IMR-90 (cell line): ENCODE data around the gene POLR1C. TPM values are rescaled to one million over a fixed set of nuclear protein-coding genes. Genes with fewer than 3 reads are reported as not detected.

Source experiments
- ATAC-seq: fragments of 200-7000 bp; cut with Tn5 transposase; 2 replicates; pipeline ENCODE4 v1.9.1; 2020; ENCODE audit warnings: low read depth, mild to moderate bottlenecking, moderate library complexity
- BruUV-seq: library from RNA; stranded (reverse); fragments of 400-500 nt; replicated peaks from 2 replicates; lab custom pipeline; 2021; lab: Mats Ljungman, UMichigan
- CTCF ChIA-PET: fragments of 300-600 bp; formaldehyde crosslinking; extraction: SDS; loops from one replicate; lab custom pipeline; 2021; ENCODE audit warnings: antibody characterized with exemption; lab: Yijun Ruan, JAX
- POLR2A ChIA-PET: fragments of 300-600 bp; sonication (Branson Sonifier 250); formaldehyde crosslinking; loops from one replicate; lab custom pipeline; 2022; ENCODE audit warnings: antibody characterized with exemption; ENCODE audit not compliant: unreplicated experiment; lab: Charles Lee
- DNase-seq: peaks from one replicate; pipeline ENCODE4 v3.0.0; 2013
- H2AFZ ChIP-seq: replicated peaks from 2 replicates; pipeline ENCODE3; 2013; ENCODE audit warnings: low read length, mild to moderate bottlenecking; ENCODE audit not compliant: poor library complexity
- H2AK5ac ChIP-seq: 2 replicates; pipeline ENCODE4 v1.6.1; 2013; ENCODE audit warnings: low read depth, low read length, inconsistent platforms
- H2AK9ac ChIP-seq: replicated peaks from 2 replicates; pipeline ENCODE3; 2013; ENCODE audit warnings: mild to moderate bottlenecking, low read depth, low read length, moderate library complexity; ENCODE audit not compliant: poor library complexity
- H2BK120ac ChIP-seq: 2 replicates; pipeline ENCODE4 v1.6.1; 2013; ENCODE audit warnings: low read depth, low read length, inconsistent platforms
- H2BK15ac ChIP-seq: 3 replicates; pipeline ENCODE4 v1.6.1; 2013; ENCODE audit warnings: low read depth, low read length, inconsistent platforms
- H2BK20ac ChIP-seq: 2 replicates; pipeline ENCODE4 v1.6.1; 2013; ENCODE audit warnings: low read depth, mild to moderate bottlenecking, inconsistent platforms, low read length, moderate library complexity
- H2BK5ac ChIP-seq: 2 replicates; pipeline ENCODE4 v1.6.1; 2013; ENCODE audit warnings: mild to moderate bottlenecking, low read depth, low read length, inconsistent platforms; ENCODE audit not compliant: poor library complexity, severe bottlenecking
- H3K14ac ChIP-seq: replicated peaks from 2 replicates; pipeline ENCODE4 v1.6.1; 2013; ENCODE audit warnings: low read depth, low read length, inconsistent platforms
- H3K18ac ChIP-seq: 2 replicates; pipeline ENCODE4 v1.6.1; 2013; ENCODE audit warnings: low read depth, low read length, control low read depth
- H3K23ac ChIP-seq: 2 replicates; pipeline ENCODE4 v1.6.1; 2013; ENCODE audit warnings: low read depth, low read length, inconsistent platforms
- H3K27ac ChIP-seq: 2 replicates; pipeline ENCODE4 v1.5.1; 2013; ENCODE audit warnings: mild to moderate bottlenecking, control low read depth, low read length; ENCODE audit not compliant: insufficient read depth
- H3K27me3 ChIP-seq: 2 replicates; pipeline ENCODE4 v1.6.1; 2013; ENCODE audit warnings: low read length; ENCODE audit not compliant: control insufficient read depth, insufficient read depth
- H3K36me3 ChIP-seq: 2 replicates; pipeline ENCODE4 v1.6.1; 2013; ENCODE audit warnings: low read length, mixed read lengths; ENCODE audit not compliant: control insufficient read depth, insufficient read depth
- H3K4ac ChIP-seq: 2 replicates; pipeline ENCODE4 v1.6.1; 2013; ENCODE audit warnings: low read depth, low read length, inconsistent platforms
- H3K4me1 ChIP-seq: 2 replicates; pipeline ENCODE4 v1.6.1; 2013; ENCODE audit warnings: low read length, mixed read lengths; ENCODE audit not compliant: control insufficient read depth, insufficient read depth
- H3K4me2 ChIP-seq: 2 replicates; pipeline ENCODE4 v1.6.1; 2013; ENCODE audit warnings: low read depth, mild to moderate bottlenecking, control low read depth, low read length, moderate library complexity
- H3K4me3 ChIP-seq: 2 replicates; pipeline ENCODE4 v1.5.1; 2013; ENCODE audit warnings: low read depth, mild to moderate bottlenecking, control low read depth, low read length, moderate library complexity; ENCODE audit not compliant: insufficient read depth
- H3K56ac ChIP-seq: 2 replicates; pipeline ENCODE4 v1.6.1; 2013; ENCODE audit warnings: low read length, inconsistent platforms; ENCODE audit not compliant: insufficient read depth; ENCODE audit errors: extremely low read depth
- H3K79me1 ChIP-seq, 2 experiments: 2 replicates each; pipeline ENCODE4 v1.6.1; 2013; ENCODE audit warnings: low read length in 2 of 2, inconsistent platforms in 1 of 2, low read depth in 1 of 2
- H3K9ac ChIP-seq: 2 replicates; pipeline ENCODE4 v1.6.1; 2013; ENCODE audit warnings: low read depth, low read length, control low read depth
- H3K9me1 ChIP-seq: 2 replicates; pipeline ENCODE4 v1.6.1; 2013; ENCODE audit warnings: low read length, inconsistent platforms; ENCODE audit not compliant: insufficient read depth
- H3K9me3 ChIP-seq: 2 replicates; pipeline ENCODE4 v1.6.1; 2013; ENCODE audit warnings: low read length; ENCODE audit not compliant: control insufficient read depth, insufficient read depth
- H4K20me1 ChIP-seq: 2 replicates; pipeline ENCODE4 v1.6.1; 2013; ENCODE audit warnings: low read length, inconsistent platforms; ENCODE audit not compliant: insufficient read depth
- H4K5ac ChIP-seq: 2 replicates; pipeline ENCODE4 v1.6.1; 2013; ENCODE audit warnings: mild to moderate bottlenecking, low read depth, low read length, control low read depth
- H4K8ac ChIP-seq, 2 experiments: 2 replicates each; pipeline ENCODE4 v1.6.1; 2013; ENCODE audit warnings: low read depth in 2 of 2, low read length in 2 of 2, control low read depth in 1 of 2, inconsistent platforms in 1 of 2
- H4K91ac ChIP-seq: 2 replicates; pipeline ENCODE4 v1.6.1; 2013; ENCODE audit warnings: low read depth, low read length, inconsistent platforms; ENCODE audit not compliant: insufficient read depth
- BHLHE40 ChIP-seq: fragments of 150-350 bp; IDR thresholded peaks from 2 replicates; pipeline ENCODE4 v1.6.1; 2016; ENCODE audit warnings: mild to moderate bottlenecking, low read depth, low read length
- CEBPB ChIP-seq: IDR thresholded peaks from 2 replicates; pipeline ENCODE4 v1.6.1; 2012; ENCODE audit warnings: low read depth, low read length, improper control_type of control experiment
- CTCF ChIP-seq: conservative IDR thresholded peaks from 2 replicates; pipeline ENCODE4 v1.5.1; 2012; ENCODE audit warnings: mild to moderate bottlenecking, low read depth, low read length, improper control_type of control experiment
- ELK1 ChIP-seq: fragments of 150-350 bp; IDR thresholded peaks from 2 replicates; pipeline ENCODE4 v1.6.1; 2016; ENCODE audit warnings: low read depth, mild to moderate bottlenecking, low read length, moderate library complexity, borderline replicate concordance
- FOS ChIP-seq: fragments of 150-350 bp; IDR thresholded peaks from 2 replicates; pipeline ENCODE4 v1.6.1; 2016; ENCODE audit warnings: low read depth, low read length
- MAFK ChIP-seq: IDR thresholded peaks from 2 replicates; pipeline ENCODE4 v1.6.1; 2012; ENCODE audit warnings: low read depth, low read length, improper control_type of control experiment
- MAZ ChIP-seq: IDR thresholded peaks from 2 replicates; pipeline ENCODE4 v1.6.1; 2012; ENCODE audit warnings: low read depth, mild to moderate bottlenecking, low read length, improper control_type of control experiment, moderate library complexity, borderline replicate concordance
- NFE2L2 ChIP-seq: fragments of 150-350 bp; IDR thresholded peaks from 2 replicates; pipeline ENCODE4 v1.6.1; 2016; ENCODE audit warnings: low read depth, mild to moderate bottlenecking, low read length
- POLR2A ChIP-seq: IDR thresholded peaks from 2 replicates; pipeline ENCODE4 v1.6.1; 2012; ENCODE audit warnings: mild to moderate bottlenecking, low read depth, low read length
- RAD21 ChIP-seq: IDR thresholded peaks from 2 replicates; pipeline ENCODE4 v1.6.1; 2012; ENCODE audit warnings: low read length, improper control_type of control experiment
- RFX5 ChIP-seq: IDR thresholded peaks from 2 replicates; pipeline ENCODE4 v1.8.0; 2012; ENCODE audit warnings: low read depth, mild to moderate bottlenecking, low read length, moderate library complexity
- USF2 ChIP-seq: fragments of 150-350 bp; IDR thresholded peaks from 2 replicates; pipeline ENCODE4 v1.6.1; 2017; ENCODE audit warnings: mild to moderate bottlenecking, antibody characterized with exemption, low read length, low read depth
- WGBS, 2 experiments: methylation state at CpG; one replicate each; pipeline versions ENCODE4 v1.1.5 to v1.1.7; 2013; ENCODE audit warnings: missing lambda C conversion rate in 2 of 2; ENCODE audit not compliant: insufficient read length in 1 of 2; ENCODE audit errors: extremely low coverage in 2 of 2; 5-methylcytosine and 5-hydroxymethylcytosine counted together
- dilution Hi-C: fragments of 300-500 bp; cut with HindIII; formaldehyde crosslinking; loops from one replicate; pipeline ENCODE4 v1.14.3; 2018; ENCODE audit warnings: low sequenced_read_pairs; ENCODE audit not compliant: unreplicated experiment
- in situ Hi-C: fragments of 300-500 bp; cut with MboI; formaldehyde crosslinking; loops from 3 replicates; pipeline ENCODE4 v1.14.3; 2019; ENCODE audit warnings: low sequenced_read_pairs, inconsistent platforms, mixed read lengths
- intact Hi-C: fragments of 100-400 bp; cut with micrococcal nuclease; formaldehyde crosslinking; loops from 2 replicates; pipeline ENCODE4 v1.10.0; 2022
- polyA plus RNA-seq, 3 experiments: library from polyadenylated mRNA; depleted of rRNA; stranded (reverse); fragments of >200 nt; gene quantifications; 2 replicates each; pipeline ENCODE4 v1.2.3, GENCODE V29; 2012; ENCODE audit warnings: low replicate concordance in 1 of 3
- total RNA-seq: library from RNA; depleted of rRNA; stranded (reverse); fragments of >200 nt; gene quantifications from 2 replicates; pipeline ENCODE4 v1.2.3, GENCODE V29; 2012

POLR1C gene
- total and polyA plus RNA-seq, 2 of the 4 experiments (the other 2 are of a cell fraction), result 46.1 to 72.6 TPM

GRCh38 chr6:43504756-43505593, 11.9 kb upstream of the POLR1C start (continued):
- no peak for TF ChIP-seq MAZ

GRCh38 chr6:43505718-43506117, 11.2 kb upstream of the POLR1C start:
- Histone ChIP-seq H3K27me3 (no peaks in the 10 kb centered on the region), H3K18ac (no peak overlapping the region), H3K4ac (no peak overlapping the region), H3K9me1 (peaks cover 3% of the 10 kb centered on the region; the same call in 1 of the 2 replicates), H4K91ac (no peak overlapping the region), H2BK120ac (no peak overlapping the region), H3K9ac (no peak overlapping the region), H2BK15ac (no peak overlapping the region), H3K4me2 (no peak overlapping the region), H2AK9ac (no peak overlapping the region), H2AK5ac (no peak overlapping the region), H3K9me3 (no peaks in the 10 kb centered on the region), H3K36me3 (peaks cover 42% of the 10 kb centered on the region), H3K4me3 (no peak overlapping the region), H4K8ac (no peak overlapping the region), H2BK20ac (no peak overlapping the region), H3K79me1 (0 out of 4 replicates have a peak, but pooled peaks cover 0 to 5% of the 10 kb centered on the region in 2 experiments), H4K20me1 (peaks cover 4% of the 10 kb centered on the region; the same call in 1 of the 2 replicates), H2BK5ac (no peak overlapping the region), H3K4me1 (peaks cover 4% of the 10 kb centered on the region), H3K27ac (no peak overlapping the region), H3K14ac (no peak overlapping the region), H3K23ac (no peak overlapping the region), H4K5ac (no peak overlapping the region), H3K56ac (no peak overlapping the region), H2AFZ (no peak overlapping the region)
- WGBS, 2 experiments, result 83% methylated on average over 1 of the region's 6 CpGs; no CpG with 5 or more reads in 1 of the 2 experiments
- ATAC-seq, result no peak
- no TSS peak for BruUV-seq
- intact Hi-C loops, result loop anchor here (1.0 kb wide), 4 partner anchors 51 to 242 kb away; partner anchors contain the start of gene ABCC10
- in situ Hi-C loops, result no loop called here
- DNase-seq, result no peak
- dilution Hi-C loops, result no loop called here
- ChIA-PET POLR2A (no interaction called here), CTCF (interaction anchor here (2.7 kb wide), 1 partner anchor 10 kb away, joined by 17 read pairs; no protein-coding TSS in a partner anchor)
- no peak for TF ChIP-seq ELK1
- TF ChIP-seq RAD21, result no peak
- no peak for TF ChIP-seq BHLHE40
- no peak for TF ChIP-seq CEBPB
- no peak for TF ChIP-seq POLR2A
- TF ChIP-seq MAZ, result no peak
- TF ChIP-seq NFE2L2, result no peak
- no peak for TF ChIP-seq USF2
- TF ChIP-seq RFX5, result no peak
- no peak for TF ChIP-seq MAFK
- no peak for TF ChIP-seq FOS
- TF ChIP-seq CTCF, result no peak
